Astrocyte (in vitro differentiated cells and primary cell): ENCODE results near the gene PRKG1. TPM values are rescaled to one million over a fixed set of nuclear protein-coding genes. Genes with fewer than 3 reads are reported as not detected.

Experiments used
- DNase-seq: peaks from one replicate; pipeline ENCODE4 v3.0.0-alpha.2; 2010; ENCODE audit warnings: low read depth
- FAIRE-seq: peaks from 2 replicates; lab custom pipeline; 2011; peaks lifted over from hg19 to GRCh38; lab: Jason Lieb, UNC
- H2AFZ ChIP-seq: 2 replicates; pipeline ENCODE4 v1.6.0; 2012; ENCODE audit warnings: low read depth, low read length, inconsistent platforms
- H3K27ac ChIP-seq: 2 replicates; pipeline ENCODE4 v1.5.1; 2011; ENCODE audit warnings: low read depth, low read length, inconsistent platforms
- H3K27me3 ChIP-seq: 2 replicates; pipeline ENCODE4 v1.6.0; 2011; ENCODE audit warnings: low read length, inconsistent platforms; ENCODE audit not compliant: insufficient read depth
- H3K36me3 ChIP-seq: 2 replicates; pipeline ENCODE4 v1.5.1; 2011; ENCODE audit warnings: low read length, inconsistent platforms; ENCODE audit not compliant: insufficient read depth
- H3K4me1 ChIP-seq: 2 replicates; pipeline ENCODE4 v1.5.1; 2011; ENCODE audit warnings: low read length, inconsistent platforms; ENCODE audit not compliant: insufficient read depth
- H3K4me2 ChIP-seq: 2 replicates; pipeline ENCODE4 v1.6.0; 2012; ENCODE audit warnings: low read length, inconsistent platforms
- H3K4me3 ChIP-seq: 2 replicates; pipeline ENCODE4 v1.5.1; 2011; ENCODE audit warnings: low read depth, mild to moderate bottlenecking, low read length, inconsistent platforms; ENCODE audit not compliant: insufficient read depth
- H3K79me2 ChIP-seq: 2 replicates; pipeline ENCODE4 v1.6.0; 2012; ENCODE audit warnings: mild to moderate bottlenecking, low read length, inconsistent platforms; ENCODE audit not compliant: insufficient read depth
- H3K9ac ChIP-seq: 2 replicates; pipeline ENCODE4 v1.6.0; 2012; ENCODE audit warnings: mild to moderate bottlenecking, low read length, inconsistent platforms
- H3K9me3 ChIP-seq: 2 replicates; pipeline ENCODE4 v1.5.1; 2012; ENCODE audit warnings: low read depth, mild to moderate bottlenecking, low read length, inconsistent platforms; ENCODE audit not compliant: insufficient read depth
- H4K20me1 ChIP-seq: 2 replicates; pipeline ENCODE4 v1.6.0; 2012; ENCODE audit warnings: low read length, inconsistent platforms; ENCODE audit not compliant: insufficient read depth
- H3K27ac Mint-ChIP-seq: one replicate; pipeline ENCODE4 v1.8.0; 2021; ENCODE audit warnings: mild to moderate bottlenecking, mixed read lengths; ENCODE audit not compliant: unreplicated experiment
- H3K27me3 Mint-ChIP-seq: one replicate; pipeline ENCODE4 v1.8.0; 2021; ENCODE audit warnings: low read depth, mixed read lengths; ENCODE audit not compliant: unreplicated experiment
- H3K36me3 Mint-ChIP-seq: one replicate; pipeline ENCODE4 v1.8.0; 2021; ENCODE audit warnings: low read depth, mixed read lengths; ENCODE audit not compliant: unreplicated experiment
- H3K4me1 Mint-ChIP-seq: one replicate; pipeline ENCODE4 v1.8.0; 2021; ENCODE audit warnings: low read depth, mixed read lengths; ENCODE audit not compliant: unreplicated experiment
- H3K4me3 Mint-ChIP-seq: one replicate; pipeline ENCODE4 v1.8.0; 2021; ENCODE audit warnings: mild to moderate bottlenecking, moderate library complexity, mixed read lengths; ENCODE audit not compliant: unreplicated experiment
- H3K9me3 Mint-ChIP-seq: one replicate; pipeline ENCODE4 v1.8.0; 2021; ENCODE audit warnings: mild to moderate bottlenecking, mixed read lengths; ENCODE audit not compliant: unreplicated experiment
- EZH2 ChIP-seq: IDR thresholded peaks from 2 replicates; pipeline ENCODE4 v1.6.1; 2012; ENCODE audit warnings: mild to moderate bottlenecking, low read length, inconsistent platforms; ENCODE audit not compliant: insufficient read depth
- total RNA-seq: library from RNA; stranded (reverse); gene quantifications from 2 replicates; pipeline ENCODE4 v1.2.1, GENCODE V29; 2021
- TF ChIP-seq, protein P1 (sequence below): IDR thresholded peaks from 2 replicates; pipeline ENCODE4 v1.5.1; 2011; ENCODE audit warnings: low read depth, mild to moderate bottlenecking, inconsistent platforms, low read length, moderate library complexity; ENCODE audit not compliant: insufficient read depth

Gene PRKG1
- total RNA-seq, 1 donor from 2014 or later, result 3.1 TPM

GRCh38 chr10:51214207-51215196 is 140.2 kb downstream of the PRKG1 start:
- peak overlapping the region; percentile 21 for H2AFZ ChIP-seq

DNA sequence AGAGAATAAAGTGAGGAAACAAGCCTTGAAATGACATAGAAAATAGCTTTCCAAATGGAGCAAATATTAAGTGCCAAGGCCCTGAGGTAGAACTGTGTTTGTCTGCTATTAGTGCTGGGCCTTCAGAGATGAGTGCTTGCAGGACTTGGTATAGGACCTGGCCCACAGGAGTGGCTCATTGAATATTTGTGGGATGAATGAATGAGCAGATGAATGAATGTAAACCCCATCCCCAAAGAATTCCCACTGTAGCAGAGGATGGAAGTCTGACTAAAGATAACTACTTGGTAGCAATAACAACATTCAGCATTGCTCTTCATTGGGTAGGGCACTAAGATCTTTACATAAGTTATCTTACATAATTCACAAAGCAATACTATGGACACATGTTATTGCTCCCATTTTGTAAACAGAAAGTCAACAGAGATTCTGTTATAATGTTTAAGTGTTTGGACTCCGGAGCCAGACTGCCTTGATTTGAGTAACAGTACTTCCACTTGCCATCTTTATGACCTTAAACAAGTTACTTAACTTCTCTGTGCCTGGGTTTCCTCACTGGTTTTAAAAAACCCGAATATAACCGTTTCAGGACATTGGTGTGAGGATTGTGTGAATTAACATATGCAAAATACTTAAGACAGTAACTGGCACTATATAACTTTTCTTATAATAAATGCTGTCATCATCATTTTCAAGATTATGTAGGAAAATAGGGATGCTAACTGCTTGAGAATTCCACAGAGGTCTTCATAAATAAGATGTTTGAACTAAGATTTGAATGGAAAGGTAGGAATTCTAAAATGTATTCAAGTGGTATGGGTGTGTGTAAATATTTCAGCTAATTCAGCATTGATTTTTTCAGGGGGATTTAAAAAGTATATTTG is 141.9 kb downstream of the PRKG1 start:
- no peaks in the 10 kb centered on the region for H3K27me3 ChIP-seq
- no peaks in the 10 kb centered on the region for H3K36me3 Mint-ChIP-seq
- no peak overlapping the region for H3K4me3 ChIP-seq
- no peak for TF ChIP-seq EZH2
- TF ChIP-seq, protein P1, sequence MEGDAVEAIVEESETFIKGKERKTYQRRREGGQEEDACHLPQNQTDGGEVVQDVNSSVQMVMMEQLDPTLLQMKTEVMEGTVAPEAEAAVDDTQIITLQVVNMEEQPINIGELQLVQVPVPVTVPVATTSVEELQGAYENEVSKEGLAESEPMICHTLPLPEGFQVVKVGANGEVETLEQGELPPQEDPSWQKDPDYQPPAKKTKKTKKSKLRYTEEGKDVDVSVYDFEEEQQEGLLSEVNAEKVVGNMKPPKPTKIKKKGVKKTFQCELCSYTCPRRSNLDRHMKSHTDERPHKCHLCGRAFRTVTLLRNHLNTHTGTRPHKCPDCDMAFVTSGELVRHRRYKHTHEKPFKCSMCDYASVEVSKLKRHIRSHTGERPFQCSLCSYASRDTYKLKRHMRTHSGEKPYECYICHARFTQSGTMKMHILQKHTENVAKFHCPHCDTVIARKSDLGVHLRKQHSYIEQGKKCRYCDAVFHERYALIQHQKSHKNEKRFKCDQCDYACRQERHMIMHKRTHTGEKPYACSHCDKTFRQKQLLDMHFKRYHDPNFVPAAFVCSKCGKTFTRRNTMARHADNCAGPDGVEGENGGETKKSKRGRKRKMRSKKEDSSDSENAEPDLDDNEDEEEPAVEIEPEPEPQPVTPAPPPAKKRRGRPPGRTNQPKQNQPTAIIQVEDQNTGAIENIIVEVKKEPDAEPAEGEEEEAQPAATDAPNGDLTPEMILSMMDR, result no peak
- no peak overlapping the region for H3K9ac ChIP-seq
- no peaks in the 10 kb centered on the region for H4K20me1 ChIP-seq
- no peaks in the 10 kb centered on the region for H3K36me3 ChIP-seq
- H3K4me3 Mint-ChIP-seq, result no peak overlapping the region
- peaks cover 5% of the 10 kb centered on the region for H3K4me1 Mint-ChIP-seq
- H3K4me2 ChIP-seq, result no peak overlapping the region
- H3K27me3 Mint-ChIP-seq, result no peaks in the 10 kb centered on the region
- DNase-seq, result peak; percentile 9
- H3K9me3 Mint-ChIP-seq, result no peaks in the 10 kb centered on the region
- no peaks in the 10 kb centered on the region for H3K9me3 ChIP-seq
- H2AFZ ChIP-seq, result no peak overlapping the region
- H3K79me2 ChIP-seq, result no peaks in the 10 kb centered on the region
- no peak for FAIRE-seq
- no peaks in the 10 kb centered on the region for H3K4me1 ChIP-seq
- H3K27ac ChIP-seq, result no peak overlapping the region
- H3K27ac Mint-ChIP-seq, result no peak overlapping the region

More at GRCh38 chr10:51214207-51215196, 140.2 kb downstream of the PRKG1 start:
- H3K36me3 Mint-ChIP-seq, result no peaks in the 10 kb centered on the region
- no peaks in the 10 kb centered on the region for H3K9me3 Mint-ChIP-seq
- H3K4me1 Mint-ChIP-seq, result peaks cover 5% of the 10 kb centered on the region
- no peaks in the 10 kb centered on the region for H3K9me3 ChIP-seq
- H3K4me3 Mint-ChIP-seq, result no peak overlapping the region
- no peak overlapping the region for H3K27ac Mint-ChIP-seq
- H3K9ac ChIP-seq, result no peak overlapping the region
- H3K4me3 ChIP-seq, result no peak overlapping the region
- H3K4me2 ChIP-seq, result no peak overlapping the region
- H3K4me1 ChIP-seq, result no peaks in the 10 kb centered on the region
- TF ChIP-seq, protein P1, result no peak
- no peak for TF ChIP-seq EZH2
- H4K20me1 ChIP-seq, result no peaks in the 10 kb centered on the region
- no peaks in the 10 kb centered on the region for H3K79me2 ChIP-seq
- FAIRE-seq, result peak; percentile 23
- H3K36me3 ChIP-seq, result no peaks in the 10 kb centered on the region
- no peaks in the 10 kb centered on the region for H3K27me3 Mint-ChIP-seq
- DNase-seq, result no peak
- H3K27me3 ChIP-seq, result no peaks in the 10 kb centered on the region
- H3K27ac ChIP-seq, result no peak overlapping the region
